ENCODE results near the gene ADARB2. TPM values are rescaled to one million over a fixed set of nuclear protein-coding genes. Genes with fewer than 3 reads are reported as not detected.

Gene ADARB2
- total RNA-seq, 4 donors from 2014 or later = 2.3 to 3.7 (median 2.6) TPM

- no peak for DNase-seq (ENCODE audit: extremely low spot score)
- Histone ChIP-seq H3K4me3 (no peak overlapping the region), H3K36me3 (no peaks in the 10 kb centered on the region), H3K4me1 (no peaks in the 10 kb centered on the region), H3K27ac (replicated peaks in 1 of 4) (no peak overlapping the region), H3K9me3 (no peaks in the 10 kb centered on the region), H3K27me3 (no peaks in the 10 kb centered on the region)
- WGBS = 79% methylated on average over 9 of the region's 9 CpGs
- intact Hi-C loops (cut with DNase I) = no loop called here
- no peak for TF ChIP-seq POLR2A (IDR thresholded peaks at IDR 0.05; ENCODE audit: low read depth)
- no peak for TF ChIP-seq EP300 (IDR thresholded peaks at IDR 0.05)
- no peak for TF ChIP-seq CTCF (IDR thresholded peaks at IDR 0.05)
- no peak for TF ChIP-seq POLR2AphosphoS5 (IDR thresholded peaks at IDR 0.05)
Observed at GRCh38 chr10:1492641-1493040, 244.7 kb downstream of the ADARB2 start.

GRCh38 chr10:1491901-1492300 lies 245.4 kb downstream of the ADARB2 start:
- no peaks in the 10 kb centered on the region for H3K9me3 ChIP-seq
- H3K36me3 ChIP-seq = no peaks in the 10 kb centered on the region
- intact Hi-C loops (cut with DNase I) = no loop called here
- no peaks in the 10 kb centered on the region for H3K4me1 ChIP-seq
- no peak for TF ChIP-seq POLR2AphosphoS5 (IDR thresholded peaks at IDR 0.05)
- no peak for TF ChIP-seq CTCF (IDR thresholded peaks at IDR 0.05)
- TF ChIP-seq EP300 (IDR thresholded peaks at IDR 0.05) = no peak
- TF ChIP-seq POLR2A (IDR thresholded peaks at IDR 0.05; ENCODE audit: low read depth) = no peak
- no peak for DNase-seq (ENCODE audit: extremely low spot score)
- no peaks in the 10 kb centered on the region for H3K27me3 ChIP-seq
- no peak overlapping the region for H3K4me3 ChIP-seq
- 71% methylated on average over 2 of the region's 2 CpGs for WGBS
- H3K27ac ChIP-seq (replicated peaks in 1 of 4) = no peak overlapping the region

GRCh38 chr10:1489801-1490200 lies 247.5 kb downstream of the ADARB2 start:
- intact Hi-C loops (cut with DNase I) = no loop called here
- Histone ChIP-seq H3K27ac (replicated peaks in 1 of 4) (no peak overlapping the region), H3K27me3 (peaks cover 0 to 3% (median 0%) of the 10 kb centered on the region in 4 donors), H3K36me3 (no peaks in the 10 kb centered on the region), H3K4me3 (no peak overlapping the region), H3K9me3 (no peaks in the 10 kb centered on the region), H3K4me1 (no peaks in the 10 kb centered on the region)
- WGBS = 82% methylated on average over 4 of the region's 4 CpGs
- no peak for DNase-seq (ENCODE audit: extremely low spot score)
- TF ChIP-seq EP300 (IDR thresholded peaks at IDR 0.05) = no peak
- TF ChIP-seq CTCF (IDR thresholded peaks at IDR 0.05) = no peak
- TF ChIP-seq POLR2A (IDR thresholded peaks at IDR 0.05; ENCODE audit: low read depth) = no peak
- no peak for TF ChIP-seq POLR2AphosphoS5 (IDR thresholded peaks at IDR 0.05)

- H3K4me1 ChIP-seq = no peaks in the 10 kb centered on the region
- no peak overlapping the region for H3K27ac ChIP-seq (replicated peaks in 1 of 4)
- 88% methylated on average over 18 of the region's 20 CpGs for WGBS
- peaks cover 0 to 10% (median 0%) of the 10 kb centered on the region in 4 donors for H3K27me3 ChIP-seq
- H3K36me3 ChIP-seq = no peaks in the 10 kb centered on the region
- TF ChIP-seq CTCF (IDR thresholded peaks at IDR 0.05) (no peak), POLR2AphosphoS5 (IDR thresholded peaks at IDR 0.05) (no peak), POLR2A (IDR thresholded peaks at IDR 0.05; ENCODE audit: low read depth) (no peak), EP300 (IDR thresholded peaks at IDR 0.05) (no peak)
- intact Hi-C loops (cut with DNase I) = no loop called here
- H3K9me3 ChIP-seq = no peaks in the 10 kb centered on the region
- H3K4me3 ChIP-seq = no peak overlapping the region
- no peak for DNase-seq (ENCODE audit: extremely low spot score)
Observed at GRCh38 chr10:1488970-1489548, 248.3 kb downstream of the ADARB2 start.

Measured in esophagus muscularis mucosa (tissue), 4 donors.